Posterior vena cava (tissue), 2 donors: ENCODE data around the gene TPP2. TPM values are rescaled to one million over a fixed set of nuclear protein-coding genes. Genes with fewer than 3 reads are reported as not detected.

Experiments
- DNase-seq: peaks from one replicate; pipeline ENCODE4 v3.0.0-alpha.2; 2020; ENCODE audit warnings: low spot score
- intact Hi-C, 2 donors: fragments of 100-400 bp; cut with DNase I; formaldehyde crosslinking; loops; one replicate each; pipeline versions ENCODE4 v1.14.1 to v1.14.2; 2022 to 2023
- total RNA-seq, 2 donors: library from RNA; stranded (reverse); fragmentation: NEBNext Ultra II Directional; extraction: Animal tissue kit (Norgen Biotek cat#: 25700); gene quantifications; one replicate each; pipeline ENCODE4 v1.2.1, GENCODE V29; 2021
- donor health status: DM: yes; HTN: yes; CAD: no.
- donor health status: DM: yes; HTN: yes; CAD: no.

TPP2 gene
- total RNA-seq, 2 donors from 2014 or later: 32.7 to 37.2 TPM

DNA sequence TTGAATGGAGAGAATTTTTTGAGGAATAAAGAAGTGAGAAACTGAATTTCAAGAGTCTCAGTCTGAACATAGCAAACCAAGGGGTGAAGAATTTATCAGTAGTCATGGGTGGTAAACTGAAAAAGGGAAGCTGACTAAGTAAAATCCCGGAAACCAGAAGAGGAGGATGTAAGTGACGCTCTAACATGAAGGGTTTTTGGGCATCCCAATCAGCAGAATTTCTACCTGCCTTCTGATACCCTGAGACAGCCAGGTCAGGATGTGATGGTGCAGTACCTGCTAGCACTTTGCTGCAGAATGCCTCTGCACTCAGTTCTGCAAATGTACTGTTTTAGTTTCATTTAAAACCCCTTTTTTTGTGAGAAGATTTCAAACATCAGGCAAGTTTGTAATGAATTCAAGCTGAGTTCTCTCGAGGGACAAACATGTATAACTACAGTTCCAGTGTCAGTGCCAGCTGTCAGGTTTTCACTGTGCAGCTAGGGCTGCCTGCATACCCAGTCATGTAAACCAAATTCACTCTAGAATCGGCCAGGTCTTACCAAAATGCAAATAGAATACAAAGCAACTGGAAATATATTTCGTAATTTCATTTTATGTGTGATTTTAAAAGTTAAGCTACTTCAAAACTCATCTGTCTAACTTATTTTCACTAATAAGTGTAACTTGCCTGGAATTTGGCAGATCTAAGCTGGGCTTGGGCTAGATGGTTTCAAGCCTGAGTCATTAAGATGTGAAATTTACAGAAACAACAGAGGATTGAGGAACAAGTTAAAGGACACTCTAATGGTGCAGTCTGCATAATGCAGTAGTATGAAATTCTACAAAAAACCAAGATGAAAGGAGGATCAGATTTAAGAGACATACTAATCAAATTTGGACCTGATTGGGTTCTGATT, 84.3 kb downstream of the TPP2 start:
- intact Hi-C loops: no loop called here
- DNase-seq: no peak

DNA sequence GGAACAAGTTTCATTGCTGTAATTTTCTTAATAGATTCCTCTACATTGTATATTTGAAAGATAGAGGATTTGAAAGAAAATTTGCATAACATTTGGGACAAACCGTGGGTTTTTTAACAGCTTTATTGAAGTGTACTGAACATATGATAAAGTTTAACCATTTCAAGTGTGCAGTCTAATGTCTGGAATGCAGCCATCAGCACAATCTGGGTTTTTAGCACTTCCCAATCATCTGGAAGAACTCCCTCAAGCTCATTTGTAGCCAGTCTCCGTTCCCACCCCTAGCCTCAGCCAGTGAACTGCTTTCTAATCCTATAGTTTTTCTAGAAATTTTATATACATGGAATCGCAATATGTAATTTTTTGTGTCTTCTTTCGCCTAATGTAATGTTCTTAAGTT, 85.4 kb downstream of the TPP2 start:
- intact Hi-C loops: no loop called here
- DNase-seq: no peak

DNA sequence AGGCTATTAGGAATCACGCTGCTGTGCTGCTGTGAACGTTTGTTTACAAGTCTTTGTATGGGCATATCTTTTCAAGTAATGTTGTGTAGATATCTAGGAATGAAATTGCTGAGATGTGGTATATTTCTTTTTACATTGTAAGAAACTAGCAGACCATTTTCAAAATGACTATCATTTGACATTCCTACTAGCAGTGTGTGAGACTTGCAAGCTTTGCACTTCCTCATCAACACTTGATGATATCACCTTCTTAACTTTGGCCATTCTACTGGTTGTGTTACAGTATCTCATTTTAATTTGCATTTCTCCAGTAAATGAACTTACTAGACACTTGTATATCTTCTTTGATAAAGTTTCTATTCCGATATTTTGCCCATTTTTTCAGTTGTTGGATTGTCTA, 85.9 kb downstream of the TPP2 start:
- intact Hi-C loops: no loop called here
- DNase-seq: no peak

DNA sequence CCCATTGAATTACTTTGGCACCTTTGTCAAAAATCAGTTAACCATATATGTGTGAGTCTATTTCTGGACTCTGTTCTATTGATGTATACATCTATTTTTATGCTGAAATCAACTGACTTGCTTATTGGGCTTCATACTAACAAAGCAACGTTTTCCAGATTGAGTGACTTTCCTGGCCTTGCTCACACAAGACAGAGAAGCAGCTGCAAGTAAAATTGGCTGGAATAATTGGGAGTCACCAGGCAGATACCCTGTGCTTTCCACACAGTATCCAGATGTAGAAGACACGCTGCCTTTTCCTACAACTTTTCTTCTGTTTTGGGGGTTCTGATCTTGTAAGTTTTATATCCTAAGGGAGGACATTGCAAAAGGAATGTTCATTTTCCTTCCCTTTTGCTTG, 86.9 kb downstream of the TPP2 start:
- DNase-seq: no peak
- intact Hi-C loops: no loop called here

DNA sequence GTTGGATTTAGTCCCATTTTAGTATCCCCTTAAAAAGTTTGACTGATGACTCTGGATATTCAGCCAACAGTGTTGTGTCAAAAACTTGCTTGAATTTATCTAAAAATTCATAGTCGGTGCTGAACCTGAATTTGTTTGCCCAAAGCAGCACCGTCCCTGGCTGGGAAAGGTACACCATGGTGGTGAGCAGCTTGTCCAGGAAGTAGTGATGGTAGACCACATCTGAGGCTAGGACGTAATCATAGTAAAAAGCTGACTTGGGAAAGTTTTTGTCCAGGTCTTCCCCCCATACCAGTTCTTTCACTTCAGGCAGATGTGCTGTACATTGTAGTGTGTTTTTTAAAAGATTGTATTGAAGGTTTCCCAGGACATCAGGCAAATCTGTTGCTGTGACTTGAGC, 89.2 kb downstream of the TPP2 start:
- no peak for DNase-seq
- intact Hi-C loops: no loop called here

DNA sequence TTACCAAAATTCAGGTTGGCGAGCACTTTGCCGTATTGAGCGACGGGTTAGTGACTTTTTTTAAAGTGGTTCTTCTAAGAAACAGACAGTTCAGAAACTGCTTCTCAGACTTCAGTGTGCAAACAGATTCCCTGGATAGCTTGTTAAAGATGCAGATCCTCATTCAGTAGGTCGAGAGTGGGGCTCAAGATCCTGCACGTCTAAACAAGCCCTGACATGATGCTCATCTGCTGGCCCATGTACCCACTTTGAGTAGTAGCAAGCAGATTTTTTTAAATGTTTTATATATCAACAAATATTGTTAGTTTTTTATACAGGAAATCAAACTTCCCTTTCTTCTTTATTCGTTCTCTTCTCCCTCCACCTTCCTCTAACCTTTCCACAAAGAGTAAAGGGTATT, 90.7 kb downstream of the TPP2 start:
- intact Hi-C loops: no loop called here
- DNase-seq: no peak

DNA sequence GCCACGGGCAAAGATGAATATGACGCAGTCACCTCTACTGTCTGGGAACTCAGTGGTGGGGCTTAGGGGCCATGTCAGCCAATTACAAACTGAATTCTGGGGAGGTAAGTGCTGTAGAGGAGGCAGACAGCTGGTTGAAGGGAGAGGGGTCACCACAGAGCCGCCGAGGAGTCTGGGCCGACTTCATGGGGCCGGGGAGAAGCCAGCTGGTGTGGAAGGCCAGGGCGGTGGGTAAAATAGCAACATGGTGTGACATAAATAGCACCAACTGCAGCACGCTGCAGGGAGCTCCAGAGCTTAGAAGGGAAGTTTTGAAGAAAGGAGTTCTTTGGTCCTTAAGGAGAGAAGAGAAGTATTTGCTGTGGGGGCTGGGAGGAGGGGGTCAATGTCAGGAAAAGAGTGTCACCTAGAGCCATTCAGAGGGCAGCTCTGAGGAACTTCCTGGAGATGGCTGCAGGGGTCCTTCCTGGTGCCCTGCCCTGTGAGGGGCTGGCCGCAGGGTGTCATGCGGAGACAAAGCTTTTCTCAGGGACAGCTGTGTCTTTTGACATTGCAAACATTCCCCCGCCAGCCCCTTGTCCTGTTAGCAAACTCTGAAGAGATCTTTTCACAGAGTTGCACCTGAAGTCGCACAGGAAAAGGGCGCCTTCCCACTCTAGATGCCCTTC, 91.7 kb downstream of the TPP2 start:
- intact Hi-C loops: no loop called here
- no peak for DNase-seq

DNA sequence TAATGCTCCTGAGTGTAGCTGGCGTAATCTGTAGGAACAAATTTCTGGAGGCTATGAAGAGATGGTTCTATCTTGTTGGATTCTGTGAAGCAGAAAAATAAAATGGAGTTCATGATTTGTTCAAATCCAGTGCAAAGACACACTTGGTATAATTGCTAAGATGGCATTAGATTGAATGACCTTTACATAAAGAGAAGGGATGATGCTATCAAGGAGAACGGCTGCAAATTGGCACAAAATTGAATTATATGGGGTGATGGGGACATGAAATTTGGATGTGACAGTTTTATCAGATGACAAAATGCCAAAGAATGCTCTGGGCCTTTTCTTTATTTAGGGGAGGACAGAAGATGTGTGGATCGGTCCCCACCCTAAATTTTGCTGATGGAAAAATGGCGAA, 94.1 kb downstream of the TPP2 start:
- intact Hi-C loops: no loop called here
- no peak for DNase-seq

DNA sequence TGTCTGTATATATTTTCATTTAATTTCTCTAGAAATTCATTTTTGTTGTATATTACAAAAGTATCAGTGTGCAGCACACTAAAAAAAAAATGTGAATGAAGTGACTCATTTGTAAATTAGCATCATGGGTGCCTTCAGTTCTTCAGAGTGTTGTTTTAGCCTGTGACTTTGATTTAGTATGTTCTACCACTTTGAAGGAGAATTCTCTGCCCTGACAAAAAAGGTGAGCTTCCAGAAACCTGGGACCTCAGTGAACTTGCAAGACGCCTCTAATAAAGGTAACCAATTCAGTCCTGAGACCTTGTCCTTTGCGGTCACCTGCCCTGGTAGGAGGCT, 95.7 kb downstream of the TPP2 start:
- no peak for DNase-seq
- intact Hi-C loops: no loop called here

DNA sequence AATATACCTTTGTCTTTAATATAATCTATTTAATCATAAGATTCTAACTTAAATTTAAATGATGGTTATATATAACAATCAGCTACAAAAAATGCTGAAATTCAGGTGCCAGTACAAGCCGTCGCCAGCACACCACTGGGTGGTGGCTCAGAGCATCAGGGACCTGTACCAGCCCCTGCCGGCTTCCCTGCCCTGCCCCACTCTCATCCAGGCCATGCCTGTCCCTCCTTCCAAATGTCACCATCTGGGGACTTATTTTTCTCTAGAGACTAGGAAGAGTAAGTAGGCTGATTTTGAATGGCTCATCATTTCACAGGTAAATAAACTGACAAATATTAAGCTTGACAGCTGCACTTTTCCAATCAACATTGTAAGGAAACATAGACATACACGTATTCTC, 96.5 kb downstream of the TPP2 start:
- no peak for DNase-seq
- intact Hi-C loops: no loop called here

DNA sequence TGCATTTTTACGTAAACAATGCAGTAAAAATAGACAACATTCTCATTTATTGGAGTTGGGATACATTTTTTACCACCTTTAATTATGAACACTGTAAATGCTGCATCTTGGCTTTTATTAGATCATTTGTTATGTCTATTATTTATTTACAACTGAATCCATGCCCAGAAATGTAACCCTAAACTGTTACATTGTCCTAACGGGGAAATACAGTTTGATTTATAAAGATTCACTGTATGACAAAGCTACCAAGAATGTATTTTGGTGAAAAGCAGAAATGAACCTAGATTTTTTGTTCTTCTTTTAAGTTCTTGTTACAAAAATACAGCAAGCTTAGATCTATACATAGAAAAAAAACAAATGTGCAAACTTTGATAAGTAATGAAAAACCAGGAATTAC, 97.0 kb downstream of the TPP2 start:
- intact Hi-C loops: no loop called here
- no peak for DNase-seq

DNA sequence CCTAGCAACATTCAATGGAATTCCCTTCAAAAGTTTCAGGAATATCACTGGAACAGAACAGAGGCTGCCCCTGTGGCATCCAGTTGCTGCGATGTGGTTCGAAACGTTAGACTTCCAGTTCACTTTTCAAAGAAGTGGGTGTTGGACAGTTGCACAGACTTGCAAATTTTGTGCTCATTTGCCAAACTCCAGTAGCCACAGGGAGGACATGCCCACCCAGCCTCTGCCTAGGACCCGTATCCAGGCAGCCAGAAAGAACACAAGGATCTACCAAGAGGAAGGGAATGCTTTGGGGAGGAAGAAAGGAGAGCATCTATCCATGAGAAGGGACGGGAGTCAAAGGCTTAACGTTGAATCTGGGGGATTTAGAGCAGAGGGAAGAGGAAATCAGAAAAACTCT, 98.2 kb downstream of the TPP2 start, which contains the start of gene METTL21C:
TSS of gene METTL21C (minus strand) at position 108 of the 400 bp plus-strand sequence. CDS start 546 bp downstream, outside the sequence.
- no peak for DNase-seq
- intact Hi-C loops: loop anchor here in 1 of 2 donors (5.0 kb wide), 1 partner anchor 892 kb away; no protein-coding TSS in a partner anchor

DNA sequence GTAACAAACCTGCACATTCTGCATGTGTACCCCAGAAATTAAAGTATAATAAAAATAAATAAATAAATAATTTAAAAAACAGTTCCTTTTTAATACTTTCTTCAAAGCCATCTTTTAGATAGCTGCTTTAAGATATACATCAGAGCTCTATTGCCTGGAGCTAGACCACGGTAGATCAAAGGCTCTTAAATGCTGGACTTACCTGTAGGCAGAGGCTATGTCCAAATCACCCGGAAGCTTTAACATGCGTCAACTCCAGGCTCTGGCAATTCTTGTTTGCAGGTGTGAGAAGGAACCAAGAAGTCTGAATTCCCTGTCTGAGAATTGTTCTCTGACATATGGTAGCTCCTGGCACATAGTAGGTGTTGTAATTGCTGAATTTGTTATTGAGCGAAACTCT, 99.7 kb downstream of the TPP2 start:
- no peak for DNase-seq
- intact Hi-C loops: loop anchor here in 1 of 2 donors (5.0 kb wide), 1 partner anchor 891 kb away; no protein-coding TSS in a partner anchor

DNA sequence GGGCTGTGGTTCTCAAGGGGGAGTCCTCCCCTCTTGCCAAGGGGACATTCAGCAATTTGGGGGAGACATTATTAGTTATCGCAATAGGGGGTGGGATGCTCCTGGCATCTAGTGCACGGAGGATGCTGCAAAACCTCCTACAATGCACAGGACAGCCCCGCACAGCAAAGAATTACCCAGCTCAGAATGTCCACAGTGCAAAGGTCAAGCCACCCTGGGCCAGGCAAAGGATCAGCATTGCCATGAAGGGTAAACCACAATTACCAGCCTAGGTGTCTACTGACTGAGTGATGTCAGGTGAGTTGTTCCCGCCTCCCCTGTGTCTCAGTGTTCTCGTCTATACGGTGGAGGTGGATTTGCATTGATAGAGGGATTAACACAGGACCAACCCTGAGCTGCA, 100.5 kb downstream of the TPP2 start:
- intact Hi-C loops: loop anchor here in 1 of 2 donors (5.0 kb wide), 1 partner anchor 890 kb away; no protein-coding TSS in a partner anchor
- DNase-seq: no peak

DNA sequence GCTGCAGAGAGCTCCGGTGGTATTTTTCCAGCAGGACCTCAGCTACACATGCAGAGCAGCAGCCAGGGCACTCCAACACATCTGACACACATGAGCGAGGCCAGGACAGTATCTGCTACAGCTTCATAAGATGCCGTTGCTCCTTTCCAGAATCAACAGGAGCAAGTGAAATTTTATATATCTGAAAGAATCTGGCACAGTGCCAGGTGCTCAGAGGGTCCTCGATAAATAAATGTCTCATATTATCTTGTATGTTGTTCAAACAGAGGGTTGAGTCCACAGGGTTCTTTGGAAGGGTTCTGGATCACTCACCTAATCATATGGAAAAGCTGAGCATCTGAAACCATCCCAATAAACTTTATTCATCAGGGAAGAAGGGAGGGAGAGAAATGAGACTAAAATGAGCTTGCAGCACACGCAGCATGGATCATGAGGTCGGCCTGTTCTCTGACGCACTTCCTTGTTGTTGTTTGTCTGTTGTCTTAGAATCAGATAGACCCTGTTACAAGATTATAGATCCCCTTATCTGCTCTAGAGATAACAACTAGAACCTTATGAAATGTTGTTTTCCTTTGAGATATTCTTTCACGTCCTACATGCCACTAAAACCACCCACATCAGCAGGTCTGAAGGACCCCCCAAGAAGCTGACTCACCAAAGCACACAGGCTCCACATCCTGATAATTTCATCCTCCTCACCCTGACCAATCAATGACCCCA, 101.3 kb downstream of the TPP2 start:
- intact Hi-C loops: loop anchor here in 1 of 2 donors (5.0 kb wide), 1 partner anchor 889 kb away; no protein-coding TSS in a partner anchor
- no peak for DNase-seq

DNA sequence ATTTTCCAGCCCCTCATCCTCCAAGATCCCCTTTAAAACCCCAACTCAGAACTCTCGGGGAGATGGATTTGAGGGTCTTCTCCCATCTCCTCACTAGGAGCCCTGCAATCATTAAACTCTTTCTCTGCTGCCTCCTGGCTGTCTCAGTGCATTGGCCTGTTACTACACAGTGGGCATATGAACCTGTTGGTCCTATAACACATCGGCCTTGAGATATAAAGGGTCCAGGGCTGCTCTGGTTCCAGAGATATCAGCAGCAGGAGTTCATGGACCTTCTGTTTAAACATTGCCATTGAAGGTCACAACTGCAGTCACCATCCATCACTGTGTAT, 101.8 kb downstream of the TPP2 start:
- intact Hi-C loops: loop anchor here in 1 of 2 donors (5.0 kb wide), 1 partner anchor 889 kb away; no protein-coding TSS in a partner anchor
- no peak for DNase-seq

DNA sequence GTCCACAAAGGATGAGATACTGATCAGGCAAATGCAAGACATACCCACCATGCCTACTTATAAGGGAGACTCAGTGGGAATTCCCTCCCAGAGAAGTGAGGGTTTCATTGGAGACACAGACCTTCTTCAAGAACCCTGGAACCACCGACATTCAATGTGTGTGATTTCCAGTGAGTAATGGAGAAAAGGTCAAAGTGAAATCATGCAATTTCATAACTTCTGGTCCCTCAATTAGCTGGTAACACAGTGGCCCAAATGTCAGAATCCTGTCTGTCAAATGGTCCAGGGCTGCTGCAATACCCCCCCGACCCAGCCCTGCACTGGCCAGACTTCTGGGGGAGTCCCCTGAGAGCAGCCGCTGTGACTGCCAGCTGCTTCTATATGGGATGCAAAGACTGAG, 102.7 kb downstream of the TPP2 start:
- intact Hi-C loops: loop anchor here in 1 of 2 donors (5.0 kb wide), 1 partner anchor 888 kb away; no protein-coding TSS in a partner anchor
- no peak for DNase-seq

DNA sequence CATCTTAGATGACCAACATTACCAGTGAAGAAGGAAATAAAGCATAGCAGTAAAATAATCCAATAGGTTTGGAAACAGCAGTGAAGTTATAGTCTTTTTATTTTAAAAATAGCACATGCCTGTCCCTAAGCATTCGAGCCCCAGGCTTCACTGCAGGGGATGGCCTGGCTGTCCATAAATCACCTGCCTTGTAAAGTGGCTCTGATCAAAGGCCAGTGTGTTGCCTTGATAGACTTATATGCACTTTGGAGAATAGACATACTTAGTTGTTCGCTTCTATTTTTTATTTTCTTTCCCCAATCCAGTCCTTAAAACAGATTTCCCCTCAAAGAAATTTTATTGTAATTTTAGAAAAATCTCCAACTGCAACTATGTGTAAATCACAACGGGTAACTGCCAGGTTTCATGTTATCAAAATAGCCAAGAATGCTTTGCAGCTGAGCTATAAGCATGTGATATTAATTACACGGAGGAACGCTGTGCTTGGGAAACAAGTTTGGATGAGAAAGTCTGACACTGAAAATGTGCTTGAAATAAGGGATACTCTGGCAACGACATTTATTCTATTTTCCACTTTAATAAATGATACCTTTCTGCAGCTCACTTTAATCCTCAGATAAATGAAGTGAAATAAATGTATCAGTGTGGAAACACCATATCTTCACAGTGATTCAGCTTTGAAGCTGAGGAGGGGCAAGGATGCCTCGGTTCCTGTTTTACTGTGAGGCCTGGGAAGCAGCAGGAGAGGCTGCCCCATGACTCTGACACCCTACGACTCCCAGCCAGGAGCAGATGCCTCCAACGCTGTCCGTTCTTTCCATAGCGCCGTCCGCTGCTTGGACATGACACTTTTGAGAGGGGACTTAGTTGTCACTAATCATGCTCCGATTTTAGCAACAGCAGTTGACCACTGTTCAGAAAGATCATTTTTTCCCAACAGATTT, 103.6 kb downstream of the TPP2 start:
- no peak for DNase-seq
- intact Hi-C loops: no loop called here

DNA sequence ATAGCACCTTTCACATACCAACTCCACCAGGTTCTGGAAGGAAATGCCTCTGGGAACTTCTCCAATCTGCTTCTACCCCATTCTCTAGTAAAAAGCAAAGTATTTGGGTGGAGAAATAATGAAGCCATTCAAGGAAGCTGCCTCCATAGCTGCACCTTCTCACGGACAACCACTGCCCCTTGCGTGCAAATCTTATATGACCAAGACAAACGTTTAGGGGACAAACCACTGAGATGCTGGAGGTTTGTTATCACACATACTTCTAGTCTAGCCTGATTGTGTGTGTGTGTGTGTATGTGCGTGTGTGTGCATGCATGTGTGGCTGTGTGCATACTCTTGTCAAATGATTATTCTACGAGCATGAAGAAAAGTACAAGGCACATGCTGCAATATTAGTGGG, 104.5 kb downstream of the TPP2 start:
- intact Hi-C loops: no loop called here
- DNase-seq: no peak
